Right lung (tissue), 5 donors: Measurements from ENCODE around the gene STAG1. TPM values are rescaled to one million over a fixed set of nuclear protein-coding genes. Genes with fewer than 3 reads are reported as not detected.
"Not testable (repeated sequence)": the region's sequence is repeated elsewhere in the genome, so short reads cannot be mapped to it uniquely, and the experiment has no call there.

Source experiments
- DNase-seq, 2 donors: peaks; one replicate each; pipeline ENCODE4 v3.0.0-alpha.2; 2013
- polyA plus RNA-seq, 5 donors: library from polyadenylated mRNA; unstranded; fragments of 120-200 nt; gene quantifications; one replicate each; pipeline versions ENCODE4 v1.2.1 to v1.2.3, GENCODE V29; 2013; ENCODE audit warnings: inconsistent platforms in 1 of 5, low replicate concordance in 1 of 5; ENCODE audit not compliant: insufficient read length in 5 of 5, insufficient read depth in 1 of 5

The STAG1 gene
- polyA plus RNA-seq, 5 donors, result 32.3 to 51.0 (median 47.9) TPM

GRCh38 chr3:136651581-136651980 is 100.6 kb downstream of the STAG1 start:
- no peak for DNase-seq

GRCh38 chr3:136650461-136650860 is 101.7 kb downstream of the STAG1 start:
- no peak for DNase-seq

- DNase-seq, result no peak
Measured at GRCh38 chr3:136645915-136646314, 106.3 kb downstream of the STAG1 start.

- DNase-seq, result no peak
Measured at GRCh38 chr3:136644212-136644611, 108.0 kb downstream of the STAG1 start.

GRCh38 chr3:136643380-136643779 is 108.8 kb downstream of the STAG1 start:
- DNase-seq, result not testable (repeated sequence)

GRCh38 chr3:136642711-136643110 is 109.5 kb downstream of the STAG1 start:
- DNase-seq, result no peak

GRCh38 chr3:136639069-136639468 is 113.1 kb downstream of the STAG1 start:
- DNase-seq, result no peak

GRCh38 chr3:136637176-136637575 is 115.0 kb downstream of the STAG1 start:
- no peak for DNase-seq

GRCh38 chr3:136634821-136635220 is 117.4 kb downstream of the STAG1 start:
- DNase-seq, result no peak

GRCh38 chr3:136632625-136633081 is 119.5 kb downstream of the STAG1 start:
- no peak for DNase-seq

- DNase-seq, result no peak
Measured at GRCh38 chr3:136631424-136631823, 120.8 kb downstream of the STAG1 start.

GRCh38 chr3:136630915-136631314 is 121.3 kb downstream of the STAG1 start:
- peak; percentile 27 to 29 for DNase-seq

- DNase-seq, result no peak
Measured at GRCh38 chr3:136626493-136626892, 125.7 kb downstream of the STAG1 start.

GRCh38 chr3:136624894-136625815 is 127.0 kb downstream of the STAG1 start:
- peak; percentile 23 for DNase-seq

GRCh38 chr3:136624371-136624770 is 127.8 kb downstream of the STAG1 start:
- DNase-seq, result no peak

- DNase-seq, result no peak
Measured at GRCh38 chr3:136621628-136622027, 130.6 kb downstream of the STAG1 start.

- DNase-seq, result no peak
Measured at GRCh38 chr3:136620436-136620835, 131.7 kb downstream of the STAG1 start.

GRCh38 chr3:136617969-136618525 is 134.1 kb downstream of the STAG1 start:
- DNase-seq, result not testable (repeated sequence)

GRCh38 chr3:136617198-136617597 is 135.0 kb downstream of the STAG1 start:
- no peak for DNase-seq

- DNase-seq, result no peak
Measured at GRCh38 chr3:136612512-136612911, 139.7 kb downstream of the STAG1 start.

GRCh38 chr3:136606990-136607389 is 145.2 kb downstream of the STAG1 start:
- no peak for DNase-seq

GRCh38 chr3:136606216-136606615 is 146.0 kb downstream of the STAG1 start:
- DNase-seq, result not testable (repeated sequence)

- DNase-seq, result no peak
Measured at GRCh38 chr3:136604961-136605360, 147.2 kb downstream of the STAG1 start.
